Neural cell (in vitro differentiated cells): ENCODE measurements around the gene DNMT3A. TPM values are rescaled to one million over a fixed set of nuclear protein-coding genes. Genes with fewer than 3 reads are reported as not detected.

Experiments used
- H2AFZ ChIP-seq: fragments of 200-600, 300-800 bp; sonication (generic), shearing (Covaris generic); 2 replicates; pipeline ENCODE4 v1.6.0; 2014; ENCODE audit warnings: low read depth, mild to moderate bottlenecking, antibody characterized with exemption, low read length, moderate library complexity
- H3F3A ChIP-seq: fragments of 200-600 bp; shearing (Covaris generic); 2 replicates; pipeline ENCODE4 v1.6.1; 2016; ENCODE audit warnings: mild to moderate bottlenecking, moderate library complexity, mixed read lengths, antibody characterized with exemption, low read length; ENCODE audit not compliant: insufficient read depth, poor library complexity, severe bottlenecking
- H3K27ac ChIP-seq: fragments of 200-600, 300-800 bp; sonication (generic), shearing (Covaris generic); 2 replicates; pipeline ENCODE4 v1.5.1; 2014; ENCODE audit warnings: mild to moderate bottlenecking, low read length, moderate library complexity
- H3K27me3 ChIP-seq: fragments of 300-800, 200-600 bp; sonication (generic), shearing (Covaris generic); 2 replicates; pipeline ENCODE4 v1.6.0; 2014; ENCODE audit warnings: mild to moderate bottlenecking, low read depth, low read length, moderate library complexity; ENCODE audit not compliant: insufficient read depth
- H3K36me3 ChIP-seq: fragments of 300-800, 200-600 bp; sonication (generic), shearing (Covaris generic); 2 replicates; pipeline ENCODE4 v1.5.1; 2014; ENCODE audit warnings: mild to moderate bottlenecking, antibody characterized with exemption, low read length, moderate library complexity; ENCODE audit not compliant: insufficient read depth
- H3K4me2 ChIP-seq: fragments of 300-800, 200-600 bp; sonication (generic), shearing (Covaris generic); 2 replicates; pipeline ENCODE4 v1.6.0; 2014; ENCODE audit warnings: mild to moderate bottlenecking, low read length
- H3K4me3 ChIP-seq: fragments of 300-800, 200-600 bp; sonication (generic), shearing (Covaris generic); 2 replicates; pipeline ENCODE4 v1.5.1; 2014; ENCODE audit warnings: mild to moderate bottlenecking, low read length, moderate library complexity
- H3K79me2 ChIP-seq: fragments of 200-600 bp; shearing (Covaris generic); replicated peaks from 2 replicates; pipeline ENCODE4 v1.6.0; 2014; ENCODE audit warnings: mild to moderate bottlenecking, low read length, moderate library complexity; ENCODE audit not compliant: insufficient read depth
- H3K9ac ChIP-seq: fragments of 300-800, 200-600 bp; sonication (generic), shearing (Covaris generic); 2 replicates; pipeline ENCODE4 v1.6.1; 2016; ENCODE audit warnings: mild to moderate bottlenecking, low read length, mixed read lengths
- H3K9me2 ChIP-seq: fragments of 200-600 bp; shearing (Covaris generic); 2 replicates; pipeline ENCODE4 v1.6.1; 2016; ENCODE audit warnings: mild to moderate bottlenecking, low read length, mixed read lengths; ENCODE audit not compliant: insufficient read depth
- H3K9me3 ChIP-seq: fragments of 200-600, 300-800 bp; sonication (generic), shearing (Covaris generic); 2 replicates; pipeline ENCODE4 v1.6.1; 2016; ENCODE audit warnings: mild to moderate bottlenecking, mixed run types, low read length, moderate library complexity, mixed read lengths
- H4K20me1 ChIP-seq: fragments of 200-600 bp; shearing (Covaris generic); 2 replicates; pipeline ENCODE4 v1.6.1; 2016; ENCODE audit warnings: mild to moderate bottlenecking, mixed run types; ENCODE audit not compliant: insufficient read depth
- CTCF ChIP-seq: fragments of 450-650 bp; IDR thresholded peaks from 2 replicates; pipeline ENCODE4 v1.5.1; 2014; ENCODE audit warnings: antibody characterized with exemption, mild to moderate bottlenecking, moderate library complexity; ENCODE audit not compliant: poor library complexity, severe bottlenecking
- EP300 ChIP-seq: fragments of 450-650 bp; conservative IDR thresholded peaks from 2 replicates; pipeline ENCODE4 v1.6.1; 2014; ENCODE audit warnings: antibody characterized with exemption, mild to moderate bottlenecking, moderate library complexity; ENCODE audit not compliant: poor library complexity, severe bottlenecking
- EZH2 ChIP-seq: fragments of 200-600, 300-800 bp; shearing (Covaris generic), sonication (generic); IDR thresholded peaks from 2 replicates; pipeline ENCODE4 v1.6.1; 2014; ENCODE audit warnings: antibody characterized with exemption, low read length, borderline replicate concordance, mild to moderate bottlenecking; ENCODE audit not compliant: insufficient read depth, poor library complexity, severe bottlenecking
- MXI1 ChIP-seq: fragments of 450-650 bp; conservative IDR thresholded peaks from 2 replicates; pipeline ENCODE4 v1.6.1; 2014; ENCODE audit warnings: antibody characterized with exemption, mild to moderate bottlenecking; ENCODE audit not compliant: poor library complexity, severe bottlenecking
- POLR2AphosphoS5 ChIP-seq: IDR thresholded peaks from 2 replicates; pipeline ENCODE4 v1.6.1; 2012
- RAD21 ChIP-seq: fragments of 450-650 bp; conservative IDR thresholded peaks from 2 replicates; pipeline ENCODE4 v1.6.1; 2014; ENCODE audit warnings: antibody characterized with exemption, mild to moderate bottlenecking, moderate library complexity
- REST ChIP-seq: IDR thresholded peaks from 2 replicates; pipeline ENCODE4 v1.6.1; 2012; ENCODE audit warnings: borderline replicate concordance
- SMC3 ChIP-seq: fragments of 450-650 bp; conservative IDR thresholded peaks from 2 replicates; pipeline ENCODE4 v1.6.1; 2014; ENCODE audit warnings: antibody characterized with exemption, mild to moderate bottlenecking, moderate library complexity; ENCODE audit not compliant: poor library complexity
- TAF1 ChIP-seq: IDR thresholded peaks from 2 replicates; pipeline ENCODE4 v1.6.1; 2012; ENCODE audit warnings: low read depth
- polyA plus RNA-seq: library from polyadenylated mRNA; depleted of rRNA; stranded (reverse); fragments of >200 nt; gene quantifications from 2 replicates; pipeline ENCODE4 v1.2.3, GENCODE V29; 2014

DNMT3A gene
- polyA plus RNA-seq, 1 donor from 2014 or later: 33.0 TPM

- no peaks in the 10 kb centered on the region for H3K27me3 ChIP-seq
- no peaks in the 10 kb centered on the region for H3K79me2 ChIP-seq
- no peak overlapping the region for H2AFZ ChIP-seq
- no peaks in the 10 kb centered on the region for H3F3A ChIP-seq
- no peak for TF ChIP-seq EZH2
- TF ChIP-seq POLR2AphosphoS5: no peak
- no peak overlapping the region for H3K27ac ChIP-seq
- no peaks in the 10 kb centered on the region for H3K9me2 ChIP-seq
- H3K4me3 ChIP-seq: no peak overlapping the region
- H3K9me3 ChIP-seq: no peaks in the 10 kb centered on the region
- H4K20me1 ChIP-seq: no peaks in the 10 kb centered on the region
- no peaks in the 10 kb centered on the region for H3K36me3 ChIP-seq
- H3K9ac ChIP-seq: no peak overlapping the region
- no peak overlapping the region for H3K4me2 ChIP-seq
Measured at GRCh38 chr2:25262288-25262687, 79.4 kb downstream of the DNMT3A start.

GRCh38 chr2:25259737-25260124 is 82.0 kb downstream of the DNMT3A start:
- H3K4me3 ChIP-seq: no peak overlapping the region
- H3K27ac ChIP-seq: no peak overlapping the region
- H3K36me3 ChIP-seq: no peaks in the 10 kb centered on the region

More at GRCh38 chr2:25259737-25260124, 82.0 kb downstream of the DNMT3A start:
- no peak overlapping the region for H2AFZ ChIP-seq
- TF ChIP-seq RAD21 (no peak), TAF1 (no peak), MXI1 (no peak), SMC3 (no peak), POLR2AphosphoS5 (no peak), EZH2 (no peak), EP300 (no peak), REST (no peak), CTCF (no peak)
- no peak overlapping the region for H3K4me2 ChIP-seq
- H3K79me2 ChIP-seq: no peaks in the 10 kb centered on the region
- H3F3A ChIP-seq: peaks cover 6% of the 10 kb centered on the region
- H3K9me2 ChIP-seq: no peaks in the 10 kb centered on the region
- H3K9me3 ChIP-seq: no peaks in the 10 kb centered on the region
- no peak overlapping the region for H3K9ac ChIP-seq
- no peaks in the 10 kb centered on the region for H4K20me1 ChIP-seq
- no peaks in the 10 kb centered on the region for H3K27me3 ChIP-seq
